ENCODE measurements around the gene CADM1. TPM values are rescaled to one million over a fixed set of nuclear protein-coding genes. Genes with fewer than 3 reads are reported as not detected.

The CADM1 gene
- total RNA-seq, 4 donors from 2014 or later: 2.9 to 25.7 (median 9.6) TPM

DNA sequence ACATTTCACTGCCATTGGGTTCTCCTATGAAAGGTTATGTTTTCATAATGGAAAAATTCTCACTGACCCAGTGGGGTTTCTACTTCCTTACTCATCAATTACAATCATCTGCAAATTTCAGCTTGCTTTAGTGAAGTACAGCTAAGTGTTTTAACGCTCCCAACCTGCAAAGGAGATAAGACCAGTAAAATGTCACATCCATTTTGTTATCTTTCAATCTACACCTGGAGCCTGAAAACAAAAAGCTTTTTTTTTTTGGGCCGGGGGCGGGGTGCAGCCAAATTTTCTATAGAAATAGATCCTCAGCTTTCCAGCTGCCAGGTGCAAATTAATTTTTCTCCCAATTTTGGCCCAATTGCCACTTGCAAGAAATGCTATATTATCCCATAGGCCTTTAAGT lies 40.6 kb downstream of the CADM1 start:
- no peak for TF ChIP-seq CTCF (IDR thresholded peaks at IDR 0.05; ENCODE audit: low read depth)

- TF ChIP-seq CTCF (IDR thresholded peaks at IDR 0.05; ENCODE audit: low read depth): no peak
Measured at GRCh38 chr11:115462757-115463156, 41.5 kb downstream of the CADM1 start.

- TF ChIP-seq CTCF (IDR thresholded peaks at IDR 0.05; ENCODE audit: low read depth): no peak
Measured at GRCh38 chr11:115462004-115462541, 42.1 kb downstream of the CADM1 start.

GRCh38 chr11:115460512-115460911 lies 43.7 kb downstream of the CADM1 start:
- TF ChIP-seq CTCF (IDR thresholded peaks at IDR 0.05; ENCODE audit: low read depth): no peak

GRCh38 chr11:115459563-115459962 lies 44.7 kb downstream of the CADM1 start:
- TF ChIP-seq CTCF (IDR thresholded peaks at IDR 0.05; ENCODE audit: low read depth): no peak

DNA sequence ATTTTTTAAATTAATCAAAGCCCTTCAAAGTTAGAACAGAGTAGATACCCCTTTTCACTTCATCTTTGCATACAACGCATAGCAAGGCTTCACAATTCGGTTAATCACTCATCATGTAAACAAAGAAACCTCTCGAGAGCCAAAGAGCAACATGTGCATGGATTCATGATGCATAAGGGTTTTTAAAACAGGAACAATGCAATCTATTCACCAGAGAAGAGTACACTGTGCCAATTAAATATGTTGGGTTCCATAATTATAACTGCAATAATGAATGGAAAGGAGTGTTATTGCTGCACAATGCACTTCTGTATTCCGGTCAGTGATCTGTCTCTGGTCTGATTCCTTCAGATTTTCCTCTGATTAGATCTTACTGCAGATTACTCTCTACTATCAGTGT lies 45.3 kb downstream of the CADM1 start:
- TF ChIP-seq CTCF (IDR thresholded peaks at IDR 0.05; ENCODE audit: low read depth): no peak

DNA sequence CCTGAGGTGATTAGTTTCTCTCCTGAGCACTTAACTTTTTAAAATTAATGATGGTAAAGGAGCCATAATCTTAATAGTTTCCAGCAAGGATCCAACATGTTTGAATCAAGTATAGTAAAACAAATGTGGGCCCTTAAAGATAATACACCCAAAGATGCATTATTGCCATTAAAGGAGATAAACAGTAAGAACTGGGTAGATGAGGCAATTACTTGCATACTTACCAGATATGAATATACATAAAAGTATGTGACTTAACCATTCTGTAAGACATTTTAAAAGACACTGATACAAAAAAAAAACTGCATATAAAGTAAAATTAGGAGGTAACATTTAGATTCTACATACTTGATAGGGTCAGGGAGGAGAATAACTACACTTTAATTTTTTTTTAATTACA lies 48.2 kb downstream of the CADM1 start:
- no peak for TF ChIP-seq CTCF (IDR thresholded peaks at IDR 0.05; ENCODE audit: low read depth)
